ENCODE data around the gene CLK4. TPM values are rescaled to one million over a fixed set of nuclear protein-coding genes. Genes with fewer than 3 reads are reported as not detected.

Gene CLK4
- total RNA-seq, 1 experiment from 2014 or later, result 23.8 TPM

DNA sequence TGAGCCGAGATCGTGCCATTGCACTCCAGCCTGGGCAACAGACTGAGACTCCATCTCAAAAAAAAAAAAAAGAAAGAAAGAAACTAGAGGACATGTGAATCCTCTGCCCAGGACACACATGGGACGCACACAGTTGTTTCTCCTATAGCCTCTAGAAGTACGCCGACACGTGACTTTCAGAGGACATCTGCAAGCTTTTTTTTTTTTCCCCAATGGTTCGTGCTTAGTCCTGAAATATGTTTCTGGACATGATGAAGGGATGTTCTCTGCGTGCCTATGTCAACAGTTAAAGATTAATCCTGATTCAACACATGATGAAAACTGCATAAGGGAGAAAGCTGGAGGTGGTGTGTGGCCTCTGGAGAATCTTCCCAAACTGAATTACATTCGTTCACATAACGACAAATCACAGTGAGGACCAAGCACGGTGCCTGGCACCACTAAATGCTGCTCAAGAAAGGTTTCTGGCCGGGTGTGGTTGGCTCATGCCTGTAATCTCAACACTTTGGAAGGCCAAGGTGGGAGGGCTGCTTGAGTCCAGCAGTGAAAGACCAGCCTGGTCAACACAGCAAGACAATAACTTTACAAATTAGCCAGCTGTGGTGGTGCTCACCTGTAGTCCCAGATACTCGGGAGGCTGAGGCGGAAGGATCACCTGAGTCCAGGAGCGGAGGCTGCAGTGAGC, 46.4 kb downstream of the CLK4 start:
- H3K4me3 ChIP-seq (ENCODE audit: low read length), result no peak overlapping the region
- H3K27ac ChIP-seq (ENCODE audit: low read length), result no peak overlapping the region
- DNase-seq (no peak), ATAC-seq (no peak)
- no peaks in the 10 kb centered on the region for H3K4me1 ChIP-seq (ENCODE audit: insufficient read depth, low read length)
- ChIA-PET POLR2A (ENCODE audit: unreplicated experiment) (no interaction called here), CTCF (no interaction called here)
- no peaks in the 10 kb centered on the region for H3K79me2 ChIP-seq (ENCODE audit: low read length)
- no peaks in the 10 kb centered on the region for H3K36me3 ChIP-seq (ENCODE audit: low read depth, low read length)
- H3K9me3 ChIP-seq (ENCODE audit: low read length), result no peaks in the 10 kb centered on the region
- no peak overlapping the region for H2AFZ ChIP-seq (ENCODE audit: low read length)
- H3K9me2 ChIP-seq (replicated peaks; ENCODE audit: low read length), result no peaks in the 10 kb centered on the region
- intact Hi-C loops (cut with micrococcal nuclease), result no loop called here
- BruUV-seq (replicated peaks), result no TSS peak
- peaks cover 22% of the 10 kb centered on the region for H3K27me3 ChIP-seq (ENCODE audit: low read length)
- TF ChIP-seq EZH2 (IDR thresholded peaks at IDR 0.05; ENCODE audit: low read length, unreplicated experiment), result no peak
- no peak for TF ChIP-seq CTCF (conservative IDR thresholded peaks at IDR 0.05; ENCODE audit: low read depth, low read length)
- no peak for TF ChIP-seq EZH2phosphoT487 (IDR thresholded peaks at IDR 0.05; ENCODE audit: borderline replicate concordance, low read length)
- H3F3A ChIP-seq (ENCODE audit: low read length, unreplicated experiment), result no peaks in the 10 kb centered on the region
- H4K20me1 ChIP-seq (ENCODE audit: low read length), result no peaks in the 10 kb centered on the region
- H3K9ac ChIP-seq (ENCODE audit: low read length), result no peak overlapping the region
- H3K4me2 ChIP-seq (ENCODE audit: low read length), result no peak overlapping the region

DNA sequence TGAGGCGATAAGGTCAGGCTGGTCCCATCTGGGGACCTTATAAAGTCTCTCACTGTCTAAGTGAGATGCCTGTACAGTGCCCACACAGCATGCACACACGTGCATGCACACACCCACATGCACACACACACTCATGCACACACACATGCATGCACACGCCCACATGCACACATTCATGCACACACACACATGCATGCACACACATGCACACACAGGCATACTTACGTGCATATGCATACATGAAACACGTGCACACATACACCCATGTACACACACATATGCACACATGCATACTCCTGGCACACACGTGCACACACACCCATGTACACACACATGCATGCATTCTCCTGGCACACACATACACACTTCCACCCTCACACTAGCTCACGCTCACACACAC, 48.9 kb downstream of the CLK4 start:
- H3K9me2 ChIP-seq (replicated peaks; ENCODE audit: low read length), result no peaks in the 10 kb centered on the region
- peaks cover 20% of the 10 kb centered on the region for H3K27me3 ChIP-seq (ENCODE audit: low read length)
- ChIA-PET CTCF (no interaction called here), POLR2A (ENCODE audit: unreplicated experiment) (no interaction called here)
- H3K79me2 ChIP-seq (ENCODE audit: low read length), result no peaks in the 10 kb centered on the region
- TF ChIP-seq CTCF (conservative IDR thresholded peaks at IDR 0.05; ENCODE audit: low read depth, low read length), result no peak
- TF ChIP-seq EZH2 (IDR thresholded peaks at IDR 0.05; ENCODE audit: low read length, unreplicated experiment), result no peak
- no peak for TF ChIP-seq EZH2phosphoT487 (IDR thresholded peaks at IDR 0.05; ENCODE audit: borderline replicate concordance, low read length)
- ATAC-seq (no peak), DNase-seq (no peak)
- no peak overlapping the region for H3K27ac ChIP-seq (ENCODE audit: low read length)
- H2AFZ ChIP-seq (ENCODE audit: low read length), result no peak overlapping the region
- no peaks in the 10 kb centered on the region for H3K36me3 ChIP-seq (ENCODE audit: low read depth, low read length)
- intact Hi-C loops (cut with micrococcal nuclease), result no loop called here
- H3K4me1 ChIP-seq (ENCODE audit: insufficient read depth, low read length), result no peaks in the 10 kb centered on the region
- H3K9me3 ChIP-seq (ENCODE audit: low read length), result no peaks in the 10 kb centered on the region
- H3K9ac ChIP-seq (ENCODE audit: low read length), result no peak overlapping the region
- H3K4me3 ChIP-seq (ENCODE audit: low read length), result no peak overlapping the region
- BruUV-seq (replicated peaks), result no TSS peak
- H3F3A ChIP-seq (ENCODE audit: low read length, unreplicated experiment), result no peaks in the 10 kb centered on the region
- H3K4me2 ChIP-seq (ENCODE audit: low read length), result no peak overlapping the region
- H4K20me1 ChIP-seq (ENCODE audit: low read length), result no peaks in the 10 kb centered on the region

DNA sequence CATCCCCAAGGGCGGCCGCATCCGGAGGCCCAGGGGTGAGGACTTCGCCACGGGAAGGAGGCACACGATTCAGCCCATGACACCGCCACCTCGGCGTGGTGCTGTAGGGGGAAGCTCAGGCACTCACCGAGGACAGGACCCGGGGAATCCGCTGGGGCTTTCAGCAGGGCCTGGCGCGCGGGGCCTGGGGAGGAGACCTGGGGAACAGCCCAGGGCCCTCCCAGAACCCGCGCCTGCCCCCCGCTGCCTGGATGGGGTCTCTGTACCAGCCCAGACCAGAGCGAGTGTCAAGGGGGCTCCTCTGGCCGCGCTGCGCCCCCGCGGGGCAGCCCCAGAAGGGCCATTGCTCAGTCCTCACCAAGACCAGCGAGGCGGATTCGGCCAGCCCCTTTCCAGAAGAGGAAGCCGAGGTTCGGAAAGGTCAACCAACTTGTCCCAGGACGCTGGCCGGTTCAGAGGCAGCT, 49.4 kb downstream of the CLK4 start:
- TF ChIP-seq EZH2 (IDR thresholded peaks at IDR 0.05; ENCODE audit: low read length, unreplicated experiment) (no peak), EZH2phosphoT487 (IDR thresholded peaks at IDR 0.05; ENCODE audit: borderline replicate concordance, low read length) (no peak), CTCF (conservative IDR thresholded peaks at IDR 0.05; ENCODE audit: low read depth, low read length) (no peak)
- Histone ChIP-seq H3K4me1 (ENCODE audit: insufficient read depth, low read length) (no peaks in the 10 kb centered on the region), H3K9me3 (ENCODE audit: low read length) (no peaks in the 10 kb centered on the region; the same call in 1 of the 2 replicates), H3K9me2 (replicated peaks; ENCODE audit: low read length) (no peaks in the 10 kb centered on the region), H3K79me2 (ENCODE audit: low read length) (no peaks in the 10 kb centered on the region), H3K4me3 (ENCODE audit: low read length) (no peak overlapping the region), H3K27ac (ENCODE audit: low read length) (no peak overlapping the region), H3K36me3 (ENCODE audit: low read depth, low read length) (no peaks in the 10 kb centered on the region), H3K9ac (ENCODE audit: low read length) (no peak overlapping the region), H4K20me1 (ENCODE audit: low read length) (no peaks in the 10 kb centered on the region), H2AFZ (ENCODE audit: low read length) (no peak overlapping the region), H3K4me2 (ENCODE audit: low read length) (no peak overlapping the region), H3K27me3 (ENCODE audit: low read length) (peaks cover 20% of the 10 kb centered on the region), H3F3A (ENCODE audit: low read length, unreplicated experiment) (no peaks in the 10 kb centered on the region)
- CTCF ChIA-PET, result no interaction called here
- intact Hi-C loops (cut with micrococcal nuclease), result no loop called here
- ATAC-seq (no peak), DNase-seq (no peak)
- POLR2A ChIA-PET (ENCODE audit: unreplicated experiment), result no interaction called here
- BruUV-seq (replicated peaks), result no TSS peak
